CD4-positive, CD25-positive, alpha-beta regulatory T cell (primary cell): ENCODE results near the gene RASGRF1. TPM values are rescaled to one million over a fixed set of nuclear protein-coding genes. Genes with fewer than 3 reads are reported as not detected.

Source experiments
- polyA plus RNA-seq, 4 donors: library from polyadenylated mRNA; unstranded; fragments of 300-500 nt; fragmentation: Illumina TruSeq; gene quantifications; one replicate each; pipeline ENCODE4 v1.2.3, GENCODE V29; 2021
- total RNA-seq: library from RNA; stranded (reverse); gene quantifications from one replicate; pipeline ENCODE4 v1.2.3, GENCODE V29; 2022

The RASGRF1 gene
- total and polyA plus RNA-seq, 5 donors from 2014 or later = not detected

Other genes starting within 250 kb of the RASGRF1 start
- gene MORF4L1, start 217.9 kb downstream of the RASGRF1 start, total RNA-seq = 402 TPM
- 100 to 1,000 TPM; 271 to 324 (median 292) TPM for gene MORF4L1, start 217.9 kb downstream of the RASGRF1 start, polyA plus RNA-seq
- 9.6 TPM for gene CTSH, start 145.7 kb downstream of the RASGRF1 start, total RNA-seq
- gene CTSH, start 145.7 kb downstream of the RASGRF1 start, polyA plus RNA-seq = 10 to 100 TPM; 29.0 to 51.5 (median 41.7) TPM
- not detected for gene ANKRD34C, start 191.9 kb upstream of the RASGRF1 start, total RNA-seq
- gene ANKRD34C, start 191.9 kb upstream of the RASGRF1 start, polyA plus RNA-seq = not detected
- gene TMED3, start 220.3 kb upstream of the RASGRF1 start, total RNA-seq = 15.5 TPM
- gene TMED3, start 220.3 kb upstream of the RASGRF1 start, polyA plus RNA-seq = 10 to 100 TPM; 58.1 to 69.4 (median 64.1) TPM